Astrocyte of the cerebellum (primary cell): ENCODE data around the gene HGS.

Source experiments
- DNase-seq: peaks from one replicate; pipeline ENCODE4 v3.0.0-alpha.2; 2011; ENCODE audit warnings: low read depth
- H3K4me3 ChIP-seq: 2 replicates; pipeline ENCODE4 v1.5.1; 2011; ENCODE audit warnings: mild to moderate bottlenecking, low read depth, low read length, moderate library complexity
- CTCF ChIP-seq: IDR thresholded peaks from 2 replicates; pipeline ENCODE4 v1.5.1; 2012; ENCODE audit warnings: low read length, low read depth, moderate library complexity, mild to moderate bottlenecking; ENCODE audit errors: missing control alignments
- in situ Hi-C: cut with HindIII; loops from 2 replicates; pipeline ENCODE4 v1.10.0; 2017; ENCODE audit warnings: low sequenced_read_pairs

Gene HGS

GRCh38 chr17:81707725-81708646, 24.2 kb downstream of the HGS start:
- in situ Hi-C loops, result no loop called here
- no peak for TF ChIP-seq CTCF
- DNase-seq, result no peak
- H3K4me3 ChIP-seq, result no peak overlapping the region

- in situ Hi-C loops, result no loop called here
- no peak for TF ChIP-seq CTCF
- no peak overlapping the region for H3K4me3 ChIP-seq
- no peak for DNase-seq
These were observed 25.0 kb downstream of the HGS start for GRCh38 chr17:81708739-81709185.

GRCh38 chr17:81710514-81711308, 26.9 kb downstream of the HGS start:
- H3K4me3 ChIP-seq, result no peak overlapping the region
- no peak for TF ChIP-seq CTCF
- in situ Hi-C loops, result no loop called here
- no peak for DNase-seq

GRCh38 chr17:81711814-81712467, 28.1 kb downstream of the HGS start, which contains the start of gene SLC25A10:
SLC25A10 (plus strand) TSS chr17:81712284; CDS start chr17:81712427, 143 bp downstream.
- peak within 1 kb of the TSS; percentile 55 for H3K4me3 ChIP-seq
- in situ Hi-C loops, result no loop called here
- no peak for TF ChIP-seq CTCF
- no peak for DNase-seq

GRCh38 chr17:81712468-81713003, 28.7 kb downstream of the HGS start:
- peak overlapping the region; percentile 55 for H3K4me3 ChIP-seq
- TF ChIP-seq CTCF, result no peak
- in situ Hi-C loops, result no loop called here
- no peak for DNase-seq
